DOHH2 (cell line): Measurements from ENCODE around the gene SPTLC1.

Source experiments
- H3F3A ChIP-seq: fragments of 200-600 bp; sonication (generic), shearing (Covaris generic); 2 replicates; pipeline ENCODE4 v1.6.0; 2016; ENCODE audit warnings: antibody characterized with exemption, mild to moderate bottlenecking; ENCODE audit not compliant: control insufficient read depth, insufficient read depth
- H3K27ac ChIP-seq: fragments of 200-600 bp; sonication (generic); 2 replicates; pipeline ENCODE4 v1.5.1; 2014; ENCODE audit warnings: low read depth, mild to moderate bottlenecking, low read length, moderate library complexity
- H3K27me3 ChIP-seq: fragments of 200-600 bp; sonication (generic); 2 replicates; pipeline ENCODE4 v1.6.1; 2014; ENCODE audit warnings: mild to moderate bottlenecking, low read length, mixed read lengths; ENCODE audit not compliant: control insufficient read depth
- H3K36me3 ChIP-seq: fragments of 200-600 bp; sonication (generic); 2 replicates; pipeline ENCODE4 v1.6.1; 2014; ENCODE audit warnings: mild to moderate bottlenecking, low read length, moderate library complexity, mixed read lengths; ENCODE audit not compliant: control insufficient read depth
- H3K4me1 ChIP-seq: fragments of 200-600 bp; sonication (generic); 2 replicates; pipeline ENCODE4 v1.6.1; 2014; ENCODE audit warnings: mild to moderate bottlenecking, low read length, mixed read lengths; ENCODE audit not compliant: control insufficient read depth
- H3K4me2 ChIP-seq: fragments of 200-600 bp; sonication (generic); 2 replicates; pipeline ENCODE4 v1.6.0; 2014; ENCODE audit warnings: mild to moderate bottlenecking, low read length, moderate library complexity
- H3K4me3 ChIP-seq: fragments of 200-600 bp; sonication (generic); 2 replicates; pipeline ENCODE4 v1.5.1; 2014; ENCODE audit warnings: mild to moderate bottlenecking, low read length, mixed read lengths
- H3K79me2 ChIP-seq: fragments of 200-600 bp; sonication (generic); 2 replicates; pipeline ENCODE4 v1.6.1; 2014; ENCODE audit warnings: mild to moderate bottlenecking, low read length, mixed read lengths; ENCODE audit not compliant: control insufficient read depth
- H3K9me2 ChIP-seq: fragments of 200-600 bp; sonication (generic); replicated peaks from 2 replicates; pipeline ENCODE4 v1.6.1; 2014; ENCODE audit warnings: mild to moderate bottlenecking, low read length, mixed read lengths; ENCODE audit not compliant: control insufficient read depth
- H3K9me3 ChIP-seq: fragments of 200-600 bp; sonication (generic); 2 replicates; pipeline ENCODE4 v1.6.1; 2014; ENCODE audit warnings: antibody characterized with exemption, low read length, mixed read lengths; ENCODE audit not compliant: control insufficient read depth, insufficient read depth
- H4K20me1 ChIP-seq: fragments of 200-600 bp; sonication (generic); 2 replicates; pipeline ENCODE4 v1.6.0; 2014; ENCODE audit warnings: low read depth, mild to moderate bottlenecking, antibody characterized with exemption, low read length, moderate library complexity; ENCODE audit not compliant: control insufficient read depth, insufficient read depth
- CTCF ChIP-seq: fragments of 200-600 bp; sonication (generic); IDR thresholded peaks from one replicate; pipeline ENCODE4 v1.5.1; 2014; ENCODE audit warnings: antibody characterized with exemption, mild to moderate bottlenecking, low read depth, low read length; ENCODE audit not compliant: poor library complexity, severe bottlenecking
- EZH2phosphoT487 ChIP-seq: fragments of 200-600 bp; sonication (generic); IDR thresholded peaks from 2 replicates; pipeline ENCODE4 v1.6.1; 2017; ENCODE audit warnings: borderline replicate concordance, mild to moderate bottlenecking, antibody characterized with exemption, low read length, moderate library complexity, mixed read lengths

Gene SPTLC1

GRCh38 chr9:92132501-92132900 lies 17.3 kb upstream of the SPTLC1 start:
- peaks cover 3% of the 10 kb centered on the region; the same call in 1 of the 2 replicates for H3K4me1 ChIP-seq
- H3K9me3 ChIP-seq = no peaks in the 10 kb centered on the region; the same call in 1 of the 2 replicates
- no peaks in the 10 kb centered on the region for H4K20me1 ChIP-seq
- no peaks in the 10 kb centered on the region for H3K79me2 ChIP-seq
- no peak for TF ChIP-seq EZH2phosphoT487
- TF ChIP-seq CTCF = no peak
- no peaks in the 10 kb centered on the region for H3K27me3 ChIP-seq
- no peaks in the 10 kb centered on the region for H3F3A ChIP-seq
- H3K9me2 ChIP-seq = no peaks in the 10 kb centered on the region
- no peaks in the 10 kb centered on the region for H3K36me3 ChIP-seq
- no peak overlapping the region for H3K27ac ChIP-seq
- H3K4me2 ChIP-seq = no peak overlapping the region
- H3K4me3 ChIP-seq = no peak overlapping the region

DNA sequence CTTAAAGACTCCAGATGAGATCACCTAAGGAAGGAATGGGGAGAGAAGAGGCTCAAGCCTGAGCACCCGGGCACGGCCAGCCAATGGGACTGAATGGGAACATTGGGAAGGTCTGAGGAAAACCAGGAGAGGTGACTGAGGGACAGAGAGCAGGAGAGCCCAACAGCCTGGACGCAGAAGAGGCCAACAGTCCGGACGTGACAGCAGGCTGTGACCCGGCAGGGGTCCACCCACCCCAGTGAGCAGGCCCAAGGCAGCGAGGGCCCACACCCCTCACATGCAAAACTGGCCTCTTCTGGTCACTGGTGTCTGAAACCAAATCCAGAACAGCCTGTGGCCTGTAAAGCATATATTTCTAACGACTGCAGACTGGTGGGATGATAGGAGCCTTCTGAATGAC lies 7.6 kb upstream of the SPTLC1 start:
- Histone ChIP-seq H3K27me3 (no peaks in the 10 kb centered on the region; the same call in 1 of the 2 replicates), H3K36me3 (no peaks in the 10 kb centered on the region), H3K4me2 (no peak overlapping the region), H3K9me2 (no peaks in the 10 kb centered on the region), H3F3A (no peaks in the 10 kb centered on the region), H3K27ac (no peak overlapping the region), H3K4me1 (no peaks in the 10 kb centered on the region), H3K9me3 (no peaks in the 10 kb centered on the region), H4K20me1 (no peaks in the 10 kb centered on the region), H3K4me3 (no peak overlapping the region), H3K79me2 (no peaks in the 10 kb centered on the region)
- TF ChIP-seq CTCF (no peak), EZH2phosphoT487 (no peak)

DNA sequence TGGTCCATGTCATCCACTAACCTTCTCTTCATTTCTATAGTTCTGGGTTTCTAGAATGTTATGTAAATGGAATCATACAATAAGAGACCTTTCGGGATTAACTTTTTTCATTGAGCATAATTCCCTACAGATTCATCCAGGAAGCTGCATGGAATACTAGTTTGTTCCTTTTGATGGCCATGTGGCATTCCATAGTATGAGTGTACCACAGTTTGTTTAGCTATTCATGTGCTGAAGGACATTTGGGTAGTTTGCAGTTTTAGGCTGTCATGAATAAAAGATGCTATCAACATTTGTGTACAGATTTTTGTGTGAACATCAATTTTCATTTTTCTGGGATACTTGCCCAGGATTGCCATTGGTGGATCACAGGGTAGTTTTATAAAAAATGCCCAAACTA lies 6.8 kb upstream of the SPTLC1 start:
- Histone ChIP-seq H3K4me2 (no peak overlapping the region), H3F3A (0 out of 2 replicates have a peak, but pooled peaks cover under 1% of the 10 kb centered on the region), H3K9me3 (no peaks in the 10 kb centered on the region), H3K36me3 (no peaks in the 10 kb centered on the region), H3K27ac (no peak overlapping the region), H3K79me2 (no peaks in the 10 kb centered on the region), H3K4me1 (no peaks in the 10 kb centered on the region), H3K9me2 (no peaks in the 10 kb centered on the region), H3K27me3 (no peaks in the 10 kb centered on the region; the same call in 1 of the 2 replicates), H4K20me1 (no peaks in the 10 kb centered on the region), H3K4me3 (no peak overlapping the region)
- TF ChIP-seq EZH2phosphoT487 (no peak), CTCF (no peak)

DNA sequence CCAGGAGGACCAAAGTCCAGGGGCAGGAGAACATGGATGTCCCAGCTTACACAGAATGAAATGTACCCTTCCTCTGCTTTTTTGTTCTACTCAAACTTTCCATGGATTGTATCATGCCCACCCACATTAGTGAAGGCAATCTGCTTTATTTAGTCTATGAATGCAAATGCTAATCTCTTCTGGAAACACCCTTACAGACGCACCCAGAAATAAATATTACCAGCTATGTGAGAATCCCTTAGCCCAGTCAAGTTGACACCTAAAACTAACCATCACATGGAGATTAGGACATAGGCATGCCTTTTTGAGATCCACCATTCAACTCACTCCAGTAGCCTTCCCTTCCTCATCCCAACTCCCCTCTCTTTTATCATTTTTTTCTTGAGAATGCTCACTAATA lies 6.1 kb upstream of the SPTLC1 start:
- Histone ChIP-seq H3K9me2 (no peaks in the 10 kb centered on the region), H3F3A (peaks cover 8% of the 10 kb centered on the region; the same call in 1 of the 2 replicates), H3K4me2 (no peak overlapping the region), H3K27me3 (no peaks in the 10 kb centered on the region; the same call in 1 of the 2 replicates), H3K4me3 (no peak overlapping the region), H3K4me1 (peaks cover 2% of the 10 kb centered on the region), H3K36me3 (no peaks in the 10 kb centered on the region), H3K9me3 (no peaks in the 10 kb centered on the region), H3K27ac (no peak overlapping the region), H4K20me1 (no peaks in the 10 kb centered on the region), H3K79me2 (no peaks in the 10 kb centered on the region)
- TF ChIP-seq EZH2phosphoT487 = no peak
- TF ChIP-seq CTCF = no peak
